ENCODE results near the gene IGFL2. TPM values are rescaled to one million over a fixed set of nuclear protein-coding genes. Genes with fewer than 3 reads are reported as not detected.

The IGFL2 gene
- total RNA-seq, 1 donor from 2014 or later = not detected

DNA sequence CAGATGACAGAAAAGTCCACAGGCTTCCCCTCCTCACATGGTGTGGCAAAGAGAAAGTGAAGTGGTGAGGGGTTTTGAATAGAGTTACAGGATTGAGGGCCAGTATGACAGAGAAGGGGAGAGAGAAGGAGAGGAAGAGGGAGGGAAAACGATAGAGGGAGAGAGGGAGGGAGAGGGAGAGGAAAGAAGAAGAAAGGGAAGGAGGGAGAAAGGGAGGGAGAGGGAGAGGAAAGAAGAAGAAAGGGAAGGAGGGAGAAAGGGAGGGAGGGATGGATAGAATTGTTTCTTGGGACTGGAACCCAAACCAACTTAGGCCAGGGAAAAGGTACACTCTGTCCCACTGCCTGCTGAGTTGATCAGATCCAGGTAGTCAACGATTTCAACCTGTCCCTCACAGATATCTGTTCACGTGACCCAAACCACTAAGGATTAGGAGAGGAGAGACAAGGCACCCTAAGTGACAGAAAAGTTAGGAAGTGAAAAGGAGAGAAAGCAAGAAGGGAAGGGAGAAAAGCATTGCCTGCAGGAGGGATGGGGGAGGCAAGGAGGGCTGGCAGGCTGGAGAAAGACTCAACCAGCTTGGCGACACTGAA, 15.4 kb upstream of the IGFL2 start:
- Histone ChIP-seq H3K4me3 (no peak overlapping the region), H3K27ac (replicated peaks) (peak overlapping the region; percentile 63), H3K9me3 (replicated peaks) (no peaks in the 10 kb centered on the region), H3K4me1 (peaks cover 20% of the 10 kb centered on the region), H3K27me3 (ENCODE audit: low read depth) (no peaks in the 10 kb centered on the region), H3K36me3 (no peaks in the 10 kb centered on the region)
- TF ChIP-seq, protein P1, sequence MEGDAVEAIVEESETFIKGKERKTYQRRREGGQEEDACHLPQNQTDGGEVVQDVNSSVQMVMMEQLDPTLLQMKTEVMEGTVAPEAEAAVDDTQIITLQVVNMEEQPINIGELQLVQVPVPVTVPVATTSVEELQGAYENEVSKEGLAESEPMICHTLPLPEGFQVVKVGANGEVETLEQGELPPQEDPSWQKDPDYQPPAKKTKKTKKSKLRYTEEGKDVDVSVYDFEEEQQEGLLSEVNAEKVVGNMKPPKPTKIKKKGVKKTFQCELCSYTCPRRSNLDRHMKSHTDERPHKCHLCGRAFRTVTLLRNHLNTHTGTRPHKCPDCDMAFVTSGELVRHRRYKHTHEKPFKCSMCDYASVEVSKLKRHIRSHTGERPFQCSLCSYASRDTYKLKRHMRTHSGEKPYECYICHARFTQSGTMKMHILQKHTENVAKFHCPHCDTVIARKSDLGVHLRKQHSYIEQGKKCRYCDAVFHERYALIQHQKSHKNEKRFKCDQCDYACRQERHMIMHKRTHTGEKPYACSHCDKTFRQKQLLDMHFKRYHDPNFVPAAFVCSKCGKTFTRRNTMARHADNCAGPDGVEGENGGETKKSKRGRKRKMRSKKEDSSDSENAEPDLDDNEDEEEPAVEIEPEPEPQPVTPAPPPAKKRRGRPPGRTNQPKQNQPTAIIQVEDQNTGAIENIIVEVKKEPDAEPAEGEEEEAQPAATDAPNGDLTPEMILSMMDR (IDR thresholded peaks at IDR 0.05; ENCODE audit: borderline replicate concordance) = no peak
- intact Hi-C loops (cut with micrococcal nuclease) = no loop called here
- DNase-seq = no peak

DNA sequence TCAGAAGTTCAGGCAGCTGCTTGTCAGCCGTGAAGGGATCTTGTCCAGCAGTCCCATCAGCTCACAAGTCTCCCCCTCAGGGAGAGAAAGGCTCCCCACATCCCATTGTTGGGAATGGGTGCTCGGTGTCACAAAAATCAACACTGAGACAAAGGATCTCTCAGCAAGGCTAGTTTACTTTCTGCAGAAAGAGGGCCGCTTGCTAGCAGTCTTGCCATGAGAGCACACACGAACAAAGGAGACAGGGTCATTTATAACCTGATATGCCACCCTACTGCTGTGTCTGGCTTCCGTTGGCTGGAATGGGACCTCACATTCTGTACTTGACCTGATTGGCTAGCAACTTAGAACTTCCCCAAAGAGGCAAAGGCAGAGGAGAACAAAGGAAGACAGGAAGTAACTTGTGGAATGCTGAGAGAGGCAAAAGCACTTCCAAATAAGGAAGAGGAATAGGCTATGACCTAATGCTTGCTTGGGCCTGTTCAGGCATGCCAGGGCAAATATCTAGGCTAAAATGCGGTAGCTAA, 14.9 kb upstream of the IGFL2 start:
- H3K36me3 ChIP-seq = no peaks in the 10 kb centered on the region
- H3K27ac ChIP-seq (replicated peaks) = peak overlapping the region; percentile 63
- TF ChIP-seq, protein P1 (IDR thresholded peaks at IDR 0.05; ENCODE audit: borderline replicate concordance) = no peak
- peaks cover 20% of the 10 kb centered on the region for H3K4me1 ChIP-seq
- H3K27me3 ChIP-seq (ENCODE audit: low read depth) = no peaks in the 10 kb centered on the region
- no peaks in the 10 kb centered on the region for H3K9me3 ChIP-seq (replicated peaks)
- no peak overlapping the region for H3K4me3 ChIP-seq
- intact Hi-C loops (cut with micrococcal nuclease) = no loop called here
- DNase-seq = no peak

DNA sequence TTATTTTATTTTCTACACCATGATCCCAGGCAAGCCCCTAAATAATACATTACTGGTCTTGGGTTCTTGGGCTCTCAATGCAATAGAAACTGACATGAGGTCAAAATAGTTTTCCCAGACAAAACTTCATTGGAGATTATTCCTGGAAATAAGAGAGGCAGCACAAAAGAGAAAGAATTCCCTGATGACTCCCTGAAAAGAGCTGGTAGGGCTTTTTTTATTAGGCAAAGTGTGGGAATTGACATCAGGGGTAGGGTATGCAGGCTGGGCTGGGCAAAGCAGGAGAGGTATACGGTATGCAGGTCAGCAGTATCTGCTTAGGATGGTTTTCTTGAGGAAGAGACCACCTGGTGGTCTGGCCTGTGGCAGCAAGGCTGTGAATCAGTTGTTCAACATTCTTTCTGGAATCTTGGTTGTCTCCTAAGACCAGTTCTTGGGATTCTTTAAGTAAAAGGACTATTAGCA, 14.2 kb upstream of the IGFL2 start:
- no peak overlapping the region for H3K4me3 ChIP-seq
- H3K27me3 ChIP-seq (ENCODE audit: low read depth) = no peaks in the 10 kb centered on the region
- peaks cover 20% of the 10 kb centered on the region for H3K4me1 ChIP-seq
- no peaks in the 10 kb centered on the region for H3K36me3 ChIP-seq
- peak overlapping the region; percentile 63 for H3K27ac ChIP-seq (replicated peaks)
- TF ChIP-seq, protein P1 (IDR thresholded peaks at IDR 0.05; ENCODE audit: borderline replicate concordance) = no peak
- intact Hi-C loops (cut with micrococcal nuclease) = no loop called here
- no peak for DNase-seq
- H3K9me3 ChIP-seq (replicated peaks) = no peaks in the 10 kb centered on the region

DNA sequence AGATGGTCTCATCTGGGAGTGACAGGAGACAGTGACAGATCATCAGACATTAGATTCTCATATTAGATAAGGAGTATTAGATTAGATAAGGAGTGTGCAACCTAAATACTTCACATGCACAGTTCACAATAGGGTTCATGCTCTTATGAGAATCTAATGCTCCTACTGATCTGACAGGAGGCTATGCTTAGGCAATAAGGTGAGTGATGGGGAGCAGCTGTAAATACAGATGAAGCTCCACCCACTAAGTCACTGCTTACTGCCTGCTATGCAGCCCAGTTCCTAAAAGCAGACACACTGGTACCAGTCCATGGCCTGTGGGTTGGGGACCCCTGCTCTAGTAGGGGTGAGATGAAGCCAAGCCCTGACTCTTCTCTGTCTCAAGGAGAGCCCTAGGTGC, 13.5 kb upstream of the IGFL2 start:
- intact Hi-C loops (cut with micrococcal nuclease) = no loop called here
- H3K4me3 ChIP-seq = no peak overlapping the region
- H3K4me1 ChIP-seq = peaks cover 20% of the 10 kb centered on the region
- no peak for DNase-seq
- H3K27ac ChIP-seq (replicated peaks) = peak overlapping the region; percentile 63
- TF ChIP-seq, protein P1 (IDR thresholded peaks at IDR 0.05; ENCODE audit: borderline replicate concordance) = no peak
- H3K9me3 ChIP-seq (replicated peaks) = no peaks in the 10 kb centered on the region
- no peaks in the 10 kb centered on the region for H3K27me3 ChIP-seq (ENCODE audit: low read depth)
- H3K36me3 ChIP-seq = no peaks in the 10 kb centered on the region

DNA sequence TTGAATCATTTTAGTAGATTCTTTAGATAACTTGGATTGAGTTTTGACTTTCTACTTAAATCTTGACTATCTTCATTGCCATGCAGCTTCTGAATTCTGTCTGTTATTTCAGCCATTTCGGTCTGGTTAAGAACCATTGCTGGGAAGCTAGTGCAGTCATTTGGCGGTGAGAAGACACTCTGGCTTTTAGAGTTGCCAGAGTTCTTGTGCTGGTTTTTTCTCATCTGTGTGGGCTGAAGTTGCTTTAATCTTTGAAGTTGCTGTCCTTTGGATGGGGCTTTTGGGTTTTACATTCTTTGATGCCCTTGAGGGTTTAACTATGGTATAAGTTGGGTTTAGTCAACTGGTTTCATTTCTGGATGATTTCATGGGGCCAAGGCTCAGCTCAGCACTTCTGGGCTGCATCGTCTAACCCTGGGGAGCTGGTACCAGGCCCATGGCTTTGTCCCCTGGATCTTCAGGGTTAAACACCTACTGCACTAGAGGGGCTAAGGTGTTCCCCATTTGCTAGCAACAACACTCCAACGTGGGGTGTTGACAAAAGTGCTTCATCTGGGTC, 10.0 kb upstream of the IGFL2 start:
- Histone ChIP-seq H3K36me3 (no peaks in the 10 kb centered on the region), H3K9me3 (replicated peaks) (no peaks in the 10 kb centered on the region), H3K27ac (replicated peaks) (no peak overlapping the region), H3K4me3 (no peak overlapping the region), H3K4me1 (peaks cover 17% of the 10 kb centered on the region), H3K27me3 (ENCODE audit: low read depth) (no peaks in the 10 kb centered on the region)
- no peak for DNase-seq
- TF ChIP-seq, protein P1 (IDR thresholded peaks at IDR 0.05; ENCODE audit: borderline replicate concordance) = no peak
- intact Hi-C loops (cut with micrococcal nuclease) = no loop called here
